Endodermal cell (in vitro differentiated cells): Measurements from ENCODE around the gene KCNQ2. TPM values are rescaled to one million over a fixed set of nuclear protein-coding genes. Genes with fewer than 3 reads are reported as not detected.

ENCODE experiments used
- DNase-seq: peaks from one replicate; pipeline ENCODE4 v3.0.0-alpha.2; 2017
- H3K27ac ChIP-seq: 2 replicates; pipeline ENCODE4 v1.5.1; 2013; ENCODE audit warnings: mild to moderate bottlenecking, low read depth, low read length, moderate library complexity
- H3K27me3 ChIP-seq: 2 replicates; pipeline ENCODE4 v1.6.1; 2013; ENCODE audit warnings: mild to moderate bottlenecking, low read length, moderate library complexity; ENCODE audit not compliant: insufficient read depth, control insufficient read depth, poor library complexity, severe bottlenecking
- H3K36me3 ChIP-seq: 2 replicates; pipeline ENCODE4 v1.7.0; 2013; ENCODE audit warnings: mild to moderate bottlenecking, low read length, moderate library complexity; ENCODE audit not compliant: control insufficient read depth, insufficient read depth
- H3K4me1 ChIP-seq: one replicate; pipeline ENCODE4 v1.7.0; 2013; ENCODE audit warnings: low read length; ENCODE audit not compliant: control insufficient read depth, insufficient read depth
- H3K4me3 ChIP-seq: 2 replicates; pipeline ENCODE4 v1.5.1; 2013; ENCODE audit warnings: mild to moderate bottlenecking, low read length, moderate library complexity
- H3K9ac ChIP-seq: 2 replicates; pipeline ENCODE4 v1.6.1; 2013; ENCODE audit warnings: mild to moderate bottlenecking, low read length, moderate library complexity; ENCODE audit not compliant: poor library complexity, severe bottlenecking; ENCODE audit errors: extremely low read depth
- H3K9me3 ChIP-seq: 2 replicates; pipeline ENCODE4 v1.6.1; 2013; ENCODE audit warnings: mild to moderate bottlenecking, low read length, moderate library complexity; ENCODE audit not compliant: control insufficient read depth
- H3K27ac Mint-ChIP-seq: 2 replicates; pipeline ENCODE4 v1.8.0; 2020; ENCODE audit warnings: mixed read lengths
- H3K27me3 Mint-ChIP-seq: 2 replicates; pipeline ENCODE4 v1.8.0; 2021; ENCODE audit warnings: mild to moderate bottlenecking, mixed read lengths; ENCODE audit not compliant: insufficient read depth
- H3K36me3 Mint-ChIP-seq: 2 replicates; pipeline ENCODE4 v1.8.0; 2020; ENCODE audit warnings: low read depth, mixed read lengths
- H3K4me1 Mint-ChIP-seq: 2 replicates; pipeline ENCODE4 v1.8.0; 2020; ENCODE audit warnings: mixed read lengths
- H3K4me3 Mint-ChIP-seq: 2 replicates; pipeline ENCODE4 v1.8.0; 2020; ENCODE audit warnings: mild to moderate bottlenecking, moderate library complexity, mixed read lengths
- H3K9me3 Mint-ChIP-seq: 2 replicates; pipeline ENCODE4 v1.8.0; 2020; ENCODE audit warnings: mild to moderate bottlenecking, mixed read lengths
- CTCF ChIP-seq: fragments of 200-600 bp; sonication (generic); conservative IDR thresholded peaks from 2 replicates; pipeline ENCODE4 v1.5.0; 2021; ENCODE audit warnings: antibody characterized with exemption, mild to moderate bottlenecking
- WGBS, 2 experiments: methylation state at CpG; one replicate each; pipeline versions ENCODE4 v1.1.5 to v1.1.7; 2013; ENCODE audit warnings: missing lambda C conversion rate in 2 of 2, mixed read lengths in 1 of 2; ENCODE audit not compliant: insufficient coverage in 1 of 2, insufficient read length in 1 of 2; 5-methylcytosine and 5-hydroxymethylcytosine counted together
- long read RNA-seq, 4 experiments: library from polyadenylated mRNA in 2 of 4; library from RNA in 1 of 4; library from capped mRNA in 1 of 4; stranded (forward) in 3 of 4; unstranded in 1 of 4; transcript quantifications; one replicate each; pipeline ENCODE4 v2.0.0, GENCODE V29; 2020 to 2021; ENCODE audit warnings: inconsistent platforms in 1 of 4
- polyA plus RNA-seq, 2 experiments: library from polyadenylated mRNA; stranded (reverse); fragments of 50-300 nt; gene quantifications; one replicate each; pipeline ENCODE4 v1.2.3, GENCODE V29; 2013
- total RNA-seq, 2 donors: library from RNA; stranded (reverse); fragmentation: NEBNext Ultra II Directional in 1 of 2; extraction: Animal tissue kit (Norgen Biotek cat#: 25700) in 1 of 2; gene quantifications; 2 replicates in 1 of 2; 3 replicates in 1 of 2; pipeline ENCODE4 v1.2.1, GENCODE V29; 2021

Gene KCNQ2
- 10 to 100 TPM; 36.4 to 62.8 TPM for total RNA-seq
- 111 TPM for polyA plus RNA-seq (2013, experiment 1 of 2)
- polyA plus RNA-seq (2013, experiment 2 of 2), result 96.8 TPM
- long read RNA-seq, experiment 1, transcript KCNQ2-201 (8 exons, 1,426 nt), result major isoform, 8 of 24 reads
- long read RNA-seq, experiment 1, partial matches to known transcripts, result 7 of 24 reads
- long read RNA-seq, experiment 1, other reads (novel, unspliced or antisense), result 9 of 24 reads
- long read RNA-seq, experiment 2, transcript KCNQ2-201 (8 exons, 1,426 nt), result major isoform, 87 of 113 reads
- long read RNA-seq, experiment 2, partial matches to known transcripts, result 9 of 113 reads
- long read RNA-seq, experiment 2, other reads (novel, unspliced or antisense), result 15 of 113 reads
- long read RNA-seq, experiment 3, partial matches to known transcripts, result 2 of 6 reads
- long read RNA-seq, experiment 3, other reads (novel, unspliced or antisense), result 4 of 6 reads
- long read RNA-seq, experiment 4, partial matches to known transcripts, result 0 of 1 reads
- long read RNA-seq, experiment 4, other reads (novel, unspliced or antisense), result 1 of 1 reads

GRCh38 chr20:63471981-63472831 is at the start of gene KCNQ2:
TSS of gene KCNQ2 (minus strand) at chr20:63472655. CDS start at chr20:63472463, 192 bp downstream.
- Mint-ChIP-seq H3K27me3 (peaks cover 32% of the 10 kb centered on the region), H3K4me3 (peak within 1 kb of the TSS; percentile 57), H3K4me1 (no peaks in the 10 kb centered on the region), H3K9me3 (no peaks in the 10 kb centered on the region), H3K27ac (no peak within 1 kb of the TSS), H3K36me3 (no peaks in the 10 kb centered on the region)
- Histone ChIP-seq H3K9ac (no peak within 1 kb of the TSS), H3K9me3 (no peaks in the 10 kb centered on the region), H3K4me1 (no peaks in the 10 kb centered on the region), H3K27me3 (peaks cover 28% of the 10 kb centered on the region), H3K36me3 (no peaks in the 10 kb centered on the region), H3K4me3 (peak within 1 kb of the TSS; percentile 53), H3K27ac (no peak within 1 kb of the TSS)
- TF ChIP-seq CTCF, result no peak
- WGBS, 2 experiments, result 0 to 2% methylated on average over 25 to 100 of the region's 111 CpGs
- peak; percentile 82 for DNase-seq

GRCh38 chr20:63521602-63522001 is 49.1 kb upstream of the KCNQ2 start:
- H3K27me3 ChIP-seq, result peaks cover 5% of the 10 kb centered on the region
- H3K9me3 ChIP-seq, result peaks cover 12% of the 10 kb centered on the region
- peak overlapping the region; percentile 92 for H3K4me3 ChIP-seq
- peaks cover 20% of the 10 kb centered on the region for H3K36me3 Mint-ChIP-seq
- H3K4me1 Mint-ChIP-seq, result peaks cover 2% of the 10 kb centered on the region
- no peak for TF ChIP-seq CTCF
- H3K27me3 Mint-ChIP-seq, result peaks cover 8% of the 10 kb centered on the region
- peaks cover 7% of the 10 kb centered on the region for H3K9me3 Mint-ChIP-seq
- WGBS, 2 experiments, result 20 to 22% methylated on average over 7 to 16 of the region's 23 CpGs
- H3K27ac ChIP-seq, result peak overlapping the region; percentile 81
- no peaks in the 10 kb centered on the region for H3K4me1 ChIP-seq
- H3K9ac ChIP-seq, result peak overlapping the region; percentile 90
- peak overlapping the region; percentile 80 for H3K27ac Mint-ChIP-seq
- H3K36me3 ChIP-seq, result peaks cover 20% of the 10 kb centered on the region
- peak; percentile 76 for DNase-seq
- H3K4me3 Mint-ChIP-seq, result peak overlapping the region; percentile 86

- Mint-ChIP-seq H3K27me3 (peaks cover 8% of the 10 kb centered on the region), H3K9me3 (peaks cover 7% of the 10 kb centered on the region), H3K27ac (peak overlapping the region; percentile 80), H3K4me3 (peak overlapping the region; percentile 86), H3K4me1 (peaks cover 2% of the 10 kb centered on the region), H3K36me3 (peaks cover 20% of the 10 kb centered on the region)
- Histone ChIP-seq H3K27me3 (peaks cover 5% of the 10 kb centered on the region), H3K9me3 (peaks cover 12% of the 10 kb centered on the region), H3K36me3 (peaks cover 20% of the 10 kb centered on the region), H3K4me3 (peak overlapping the region; percentile 92), H3K9ac (peak overlapping the region; percentile 90), H3K27ac (peak overlapping the region; percentile 81), H3K4me1 (no peaks in the 10 kb centered on the region)
- DNase-seq, result peak; percentile 83
- TF ChIP-seq CTCF, result no peak
- 0 to 1% methylated on average over 32 to 67 of the region's 68 CpGs for WGBS, 2 experiments
Observed at GRCh38 chr20:63520934-63521601, 48.6 kb upstream of the KCNQ2 start.
